GM23338 (cell line): Measurements from ENCODE around the gene TTC27. TPM values are rescaled to one million over a fixed set of nuclear protein-coding genes. Genes with fewer than 3 reads are reported as not detected.

Experiments
- ATAC-seq: fragments of 200-7000 bp; cut with Tn5 transposase; 3 replicates; pipeline ENCODE4 v1.9.1; 2020
- DNase-seq: peaks from one replicate; pipeline ENCODE4 v3.0.0-alpha.2; 2015; ENCODE audit warnings: low spot score
- H2AFZ ChIP-seq: fragments of 200-600 bp; sonication (generic); 2 replicates; pipeline ENCODE4 v1.8.0; 2016; ENCODE audit warnings: antibody characterized with exemption, mild to moderate bottlenecking, moderate library complexity
- H3F3A ChIP-seq: fragments of 200-600 bp; sonication (generic); replicated peaks from 2 replicates; pipeline ENCODE4 v1.8.0; 2017; ENCODE audit warnings: antibody characterized with exemption, mixed run types, low read depth
- H3K27ac ChIP-seq: fragments of 200-600 bp; sonication (generic); 2 replicates; pipeline ENCODE4 v1.6.1; 2016; ENCODE audit warnings: low read depth
- H3K27me3 ChIP-seq: fragments of 200-600 bp; sonication (generic); 2 replicates; pipeline ENCODE4 v1.8.0; 2016; ENCODE audit warnings: mild to moderate bottlenecking, mixed run types, moderate library complexity; ENCODE audit not compliant: insufficient read depth
- H3K36me3 ChIP-seq: fragments of 200-600 bp; sonication (generic); 2 replicates; pipeline ENCODE4 v1.8.0; 2016; ENCODE audit warnings: mild to moderate bottlenecking; ENCODE audit not compliant: insufficient read depth
- H3K4me1 ChIP-seq: fragments of 200-600 bp; sonication (generic); 2 replicates; pipeline ENCODE4 v1.8.0; 2016; ENCODE audit warnings: mild to moderate bottlenecking, moderate library complexity; ENCODE audit not compliant: insufficient read depth
- H3K4me2 ChIP-seq: fragments of 200-600 bp; sonication (generic); 2 replicates; pipeline ENCODE4 v1.7.1; 2017; ENCODE audit warnings: mixed run types
- H3K4me3 ChIP-seq: fragments of 200-600 bp; sonication (generic); 2 replicates; pipeline ENCODE4 v1.6.1; 2016; ENCODE audit warnings: mixed run types
- H3K79me2 ChIP-seq: fragments of 200-600 bp; sonication (generic); replicated peaks from 2 replicates; pipeline ENCODE4 v1.8.0; 2017; ENCODE audit warnings: mild to moderate bottlenecking; ENCODE audit not compliant: insufficient read depth
- H3K9me2 ChIP-seq: fragments of 200-600 bp; sonication (generic); 2 replicates; pipeline ENCODE4 v1.8.0; 2017; ENCODE audit not compliant: insufficient read depth
- H4K20me1 ChIP-seq: fragments of 200-600 bp; sonication (generic); replicated peaks from 2 replicates; pipeline ENCODE4 v1.8.0; 2017; ENCODE audit warnings: mild to moderate bottlenecking; ENCODE audit not compliant: insufficient read depth
- H3K27ac Mint-ChIP-seq: 2 replicates; pipeline ENCODE4 v1.8.0; 2020; ENCODE audit warnings: inconsistent platforms, mild to moderate bottlenecking, moderate library complexity, mixed read lengths
- H3K27me3 Mint-ChIP-seq: 3 replicates; pipeline ENCODE4 v1.8.0; 2022; ENCODE audit warnings: low read depth, mild to moderate bottlenecking, moderate library complexity, mixed read lengths, inconsistent platforms; ENCODE audit not compliant: insufficient read depth, poor library complexity
- H3K36me3 Mint-ChIP-seq: 3 replicates; pipeline ENCODE4 v1.8.0; 2021; ENCODE audit warnings: low read depth, mild to moderate bottlenecking, inconsistent platforms, moderate library complexity, mixed read lengths
- H3K4me1 Mint-ChIP-seq: 3 replicates; pipeline ENCODE4 v1.8.0; 2020; ENCODE audit warnings: mild to moderate bottlenecking, inconsistent platforms, mixed read lengths
- H3K4me3 Mint-ChIP-seq: 3 replicates; pipeline ENCODE4 v1.8.0; 2021; ENCODE audit warnings: moderate library complexity, mild to moderate bottlenecking, inconsistent platforms, mixed read lengths
- H3K9me3 Mint-ChIP-seq: 3 replicates; pipeline ENCODE4 v1.8.0; 2020; ENCODE audit warnings: moderate library complexity, mild to moderate bottlenecking, inconsistent platforms, mixed read lengths
- CREB1 ChIP-seq: fragments of 250-450 bp; sonication (Bioruptor Pico); IDR thresholded peaks from 2 replicates; pipeline ENCODE4 v1.5.0; 2020; ENCODE audit warnings: low read depth, mild to moderate bottlenecking, moderate library complexity
- EZH2phosphoT487 ChIP-seq: fragments of 200-600 bp; sonication (generic); IDR thresholded peaks from one replicate; pipeline ENCODE4 v1.8.1; 2018; ENCODE audit warnings: antibody characterized with exemption; ENCODE audit not compliant: unreplicated experiment
- JUNB ChIP-seq: IDR thresholded peaks from one replicate; pipeline ENCODE4 v1.6.1; 2016; ENCODE audit warnings: antibody characterized with exemption; ENCODE audit not compliant: unreplicated experiment
- NANOG ChIP-seq: IDR thresholded peaks from 2 replicates; pipeline ENCODE4 v1.6.1; 2016; ENCODE audit warnings: antibody characterized with exemption, borderline replicate concordance
- POLR2AphosphoS5 ChIP-seq: IDR thresholded peaks from 2 replicates; pipeline ENCODE4 v1.6.1; 2016; ENCODE audit warnings: antibody characterized with exemption, low read depth
- STAT1 ChIP-seq: IDR thresholded peaks from one replicate; pipeline ENCODE4 v1.6.1; 2016; ENCODE audit warnings: antibody characterized with exemption; ENCODE audit not compliant: unreplicated experiment
- ZNF114 ChIP-seq: fragments of 250-450 bp; sonication (Bioruptor Pico); IDR thresholded peaks from 2 replicates; pipeline ENCODE4 v1.5.0; 2020; ENCODE audit warnings: mild to moderate bottlenecking, moderate library complexity
- polyA plus RNA-seq: library from polyadenylated mRNA; unstranded; fragments of >200 nt; fragmentation: Nextera tagmentation; extraction: Ambion mirVana; gene quantifications from 2 replicates; pipeline ENCODE4 v1.2.1, GENCODE V29; 2016
- total RNA-seq: library from RNA; depleted of rRNA; stranded (reverse); fragments of >200 nt; shearing (Covaris generic); gene quantifications from 2 replicates; pipeline ENCODE4 v1.2.3, GENCODE V29; 2014
- TF ChIP-seq, protein P1 (sequence below), 2 experiments: fragments of 200-600 bp in 1 of 2; sonication (generic) in 1 of 2; conservative IDR thresholded peaks; 2 replicates each; pipeline versions ENCODE4 v1.5.1 to v1.6.1; 2016 to 2017; ENCODE audit warnings: antibody characterized with exemption in 2 of 2, low read depth in 2 of 2, mild to moderate bottlenecking in 2 of 2, moderate library complexity in 1 of 2
- TF ChIP-seq, protein P2 (sequence below): IDR thresholded peaks from 2 replicates; pipeline ENCODE4 v1.6.1; 2016; ENCODE audit warnings: antibody characterized with exemption
- TF ChIP-seq, protein P3 (sequence below): IDR thresholded peaks from one replicate; pipeline ENCODE4 v1.6.1; 2018; ENCODE audit warnings: antibody characterized with exemption; ENCODE audit not compliant: unreplicated experiment

Gene TTC27
- total and polyA plus RNA-seq, 2 experiments from 2014 or later: 11.8 to 41.3 TPM

DNA sequence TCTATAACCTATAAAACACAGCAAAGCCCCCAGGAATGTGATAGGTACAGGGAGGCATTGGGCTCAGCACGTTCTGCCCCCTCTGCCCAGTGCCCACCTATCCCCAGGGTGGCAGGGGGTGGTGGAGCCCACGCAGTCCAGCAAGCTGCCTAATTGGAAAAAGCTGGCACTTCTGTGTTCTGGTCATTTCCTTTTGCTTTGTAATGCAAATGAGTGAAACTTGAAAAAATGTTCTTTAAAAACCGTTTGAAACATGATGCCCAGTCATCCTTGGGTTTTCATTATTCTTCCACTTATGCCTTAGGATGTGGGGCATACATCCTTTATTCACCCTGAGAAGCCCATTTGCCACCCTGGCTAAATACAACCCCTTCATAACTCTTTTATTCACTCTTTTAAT lies 229.0 kb downstream of the TTC27 start:
- Histone ChIP-seq H3K79me2 (no peaks in the 10 kb centered on the region), H3K9me2 (0 out of 2 replicates have a peak, but pooled peaks cover 5% of the 10 kb centered on the region), H3F3A (no peaks in the 10 kb centered on the region), H3K4me1 (peaks cover 7% of the 10 kb centered on the region; the same call in 1 of the 2 replicates), H4K20me1 (no peaks in the 10 kb centered on the region), H3K4me2 (no peak overlapping the region), H2AFZ (no peak overlapping the region), H3K4me3 (no peak overlapping the region), H3K27me3 (no peaks in the 10 kb centered on the region), H3K36me3 (no peaks in the 10 kb centered on the region), H3K27ac (no peak overlapping the region)
- DNase-seq (no peak), ATAC-seq (no peak)
- no peak for TF ChIP-seq STAT1
- TF ChIP-seq, protein P1, sequence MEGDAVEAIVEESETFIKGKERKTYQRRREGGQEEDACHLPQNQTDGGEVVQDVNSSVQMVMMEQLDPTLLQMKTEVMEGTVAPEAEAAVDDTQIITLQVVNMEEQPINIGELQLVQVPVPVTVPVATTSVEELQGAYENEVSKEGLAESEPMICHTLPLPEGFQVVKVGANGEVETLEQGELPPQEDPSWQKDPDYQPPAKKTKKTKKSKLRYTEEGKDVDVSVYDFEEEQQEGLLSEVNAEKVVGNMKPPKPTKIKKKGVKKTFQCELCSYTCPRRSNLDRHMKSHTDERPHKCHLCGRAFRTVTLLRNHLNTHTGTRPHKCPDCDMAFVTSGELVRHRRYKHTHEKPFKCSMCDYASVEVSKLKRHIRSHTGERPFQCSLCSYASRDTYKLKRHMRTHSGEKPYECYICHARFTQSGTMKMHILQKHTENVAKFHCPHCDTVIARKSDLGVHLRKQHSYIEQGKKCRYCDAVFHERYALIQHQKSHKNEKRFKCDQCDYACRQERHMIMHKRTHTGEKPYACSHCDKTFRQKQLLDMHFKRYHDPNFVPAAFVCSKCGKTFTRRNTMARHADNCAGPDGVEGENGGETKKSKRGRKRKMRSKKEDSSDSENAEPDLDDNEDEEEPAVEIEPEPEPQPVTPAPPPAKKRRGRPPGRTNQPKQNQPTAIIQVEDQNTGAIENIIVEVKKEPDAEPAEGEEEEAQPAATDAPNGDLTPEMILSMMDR (conservative IDR thresholded peaks at IDR 0.05; ENCODE audit: low read depth in 2 of 2): no peak
- no peak for TF ChIP-seq NANOG
- TF ChIP-seq, protein P2, sequence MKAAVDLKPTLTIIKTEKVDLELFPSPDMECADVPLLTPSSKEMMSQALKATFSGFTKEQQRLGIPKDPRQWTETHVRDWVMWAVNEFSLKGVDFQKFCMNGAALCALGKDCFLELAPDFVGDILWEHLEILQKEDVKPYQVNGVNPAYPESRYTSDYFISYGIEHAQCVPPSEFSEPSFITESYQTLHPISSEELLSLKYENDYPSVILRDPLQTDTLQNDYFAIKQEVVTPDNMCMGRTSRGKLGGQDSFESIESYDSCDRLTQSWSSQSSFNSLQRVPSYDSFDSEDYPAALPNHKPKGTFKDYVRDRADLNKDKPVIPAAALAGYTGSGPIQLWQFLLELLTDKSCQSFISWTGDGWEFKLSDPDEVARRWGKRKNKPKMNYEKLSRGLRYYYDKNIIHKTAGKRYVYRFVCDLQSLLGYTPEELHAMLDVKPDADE: no peak
- no peak for TF ChIP-seq EZH2phosphoT487
- H3K27ac Mint-ChIP-seq: no peak overlapping the region
- H3K27me3 Mint-ChIP-seq: no peaks in the 10 kb centered on the region
- H3K4me3 Mint-ChIP-seq: no peak overlapping the region
- H3K4me1 Mint-ChIP-seq: peaks cover 10% of the 10 kb centered on the region
- no peaks in the 10 kb centered on the region for H3K9me3 Mint-ChIP-seq
- no peaks in the 10 kb centered on the region for H3K36me3 Mint-ChIP-seq

DNA sequence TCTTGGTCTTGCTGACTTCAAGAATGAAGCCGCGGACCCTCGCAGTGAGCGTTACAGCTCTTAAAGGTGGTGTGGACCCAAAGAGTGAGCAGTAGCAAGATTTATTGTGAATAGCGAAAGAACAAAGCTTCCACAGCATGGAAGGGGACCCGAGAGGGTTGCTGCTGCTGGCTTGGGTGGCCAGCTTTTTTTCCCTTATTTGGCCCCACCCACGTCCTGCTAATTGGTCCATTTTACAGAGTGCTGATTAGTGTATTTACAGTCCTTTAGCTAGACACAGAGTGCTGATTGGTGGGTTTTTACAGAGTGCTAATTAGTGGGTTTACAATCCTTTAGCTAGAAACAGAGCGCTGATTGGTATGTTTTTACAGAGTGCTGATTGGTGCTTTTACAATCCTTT lies 230.9 kb downstream of the TTC27 start:
- Histone ChIP-seq H3K36me3 (no peaks in the 10 kb centered on the region), H4K20me1 (no peaks in the 10 kb centered on the region), H2AFZ (no peak overlapping the region), H3K4me3 (no peak overlapping the region), H3K79me2 (no peaks in the 10 kb centered on the region), H3K4me1 (peaks cover 7% of the 10 kb centered on the region; the same call in 1 of the 2 replicates), H3K9me2 (0 out of 2 replicates have a peak, but pooled peaks cover 5% of the 10 kb centered on the region), H3F3A (no peaks in the 10 kb centered on the region), H3K4me2 (no peak overlapping the region), H3K27me3 (no peaks in the 10 kb centered on the region), H3K27ac (no peak overlapping the region)
- Mint-ChIP-seq H3K27ac (no peak overlapping the region), H3K36me3 (no peaks in the 10 kb centered on the region), H3K27me3 (no peaks in the 10 kb centered on the region), H3K4me3 (no peak overlapping the region), H3K4me1 (peaks cover 10% of the 10 kb centered on the region), H3K9me3 (no peaks in the 10 kb centered on the region)
- ATAC-seq: no peak
- no peak for DNase-seq
- no peak for TF ChIP-seq CREB1 (CRISPR knock-in tag)
- TF ChIP-seq, protein P3, sequence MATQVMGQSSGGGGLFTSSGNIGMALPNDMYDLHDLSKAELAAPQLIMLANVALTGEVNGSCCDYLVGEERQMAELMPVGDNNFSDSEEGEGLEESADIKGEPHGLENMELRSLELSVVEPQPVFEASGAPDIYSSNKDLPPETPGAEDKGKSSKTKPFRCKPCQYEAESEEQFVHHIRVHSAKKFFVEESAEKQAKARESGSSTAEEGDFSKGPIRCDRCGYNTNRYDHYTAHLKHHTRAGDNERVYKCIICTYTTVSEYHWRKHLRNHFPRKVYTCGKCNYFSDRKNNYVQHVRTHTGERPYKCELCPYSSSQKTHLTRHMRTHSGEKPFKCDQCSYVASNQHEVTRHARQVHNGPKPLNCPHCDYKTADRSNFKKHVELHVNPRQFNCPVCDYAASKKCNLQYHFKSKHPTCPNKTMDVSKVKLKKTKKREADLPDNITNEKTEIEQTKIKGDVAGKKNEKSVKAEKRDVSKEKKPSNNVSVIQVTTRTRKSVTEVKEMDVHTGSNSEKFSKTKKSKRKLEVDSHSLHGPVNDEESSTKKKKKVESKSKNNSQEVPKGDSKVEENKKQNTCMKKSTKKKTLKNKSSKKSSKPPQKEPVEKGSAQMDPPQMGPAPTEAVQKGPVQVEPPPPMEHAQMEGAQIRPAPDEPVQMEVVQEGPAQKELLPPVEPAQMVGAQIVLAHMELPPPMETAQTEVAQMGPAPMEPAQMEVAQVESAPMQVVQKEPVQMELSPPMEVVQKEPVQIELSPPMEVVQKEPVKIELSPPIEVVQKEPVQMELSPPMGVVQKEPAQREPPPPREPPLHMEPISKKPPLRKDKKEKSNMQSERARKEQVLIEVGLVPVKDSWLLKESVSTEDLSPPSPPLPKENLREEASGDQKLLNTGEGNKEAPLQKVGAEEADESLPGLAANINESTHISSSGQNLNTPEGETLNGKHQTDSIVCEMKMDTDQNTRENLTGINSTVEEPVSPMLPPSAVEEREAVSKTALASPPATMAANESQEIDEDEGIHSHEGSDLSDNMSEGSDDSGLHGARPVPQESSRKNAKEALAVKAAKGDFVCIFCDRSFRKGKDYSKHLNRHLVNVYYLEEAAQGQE: no peak
- TF ChIP-seq, protein P2: no peak
- no peak for TF ChIP-seq ZNF114
- TF ChIP-seq NANOG: no peak
- TF ChIP-seq POLR2AphosphoS5: no peak
- no peak for TF ChIP-seq STAT1
- no peak for TF ChIP-seq JUNB
